Activated T-cell treated with anti-CD3 and anti-CD28 coated beads, Interleukin-2, amount 50 U/mL, for 48 hours (primary cell): Measurements from ENCODE around the gene ADCY3.
A peak's percentile ranks its signal among the peaks of the same experiment; 100 is the strongest.
"Not testable (repeated sequence)": the region's sequence is repeated elsewhere in the genome, so short reads cannot be mapped to it uniquely, and the experiment has no call there.

Experiments used
- DNase-seq, 2 experiments: peaks; one replicate each; pipeline ENCODE4 v3.0.0-alpha.2; 2020

Gene ADCY3

GRCh38 chr2:24805811-24806660 lies 114.0 kb downstream of the ADCY3 start:
- DNase-seq: not testable (repeated sequence)

- not testable (repeated sequence) for DNase-seq
Measured at GRCh38 chr2:24800487-24800886, 119.5 kb downstream of the ADCY3 start.

GRCh38 chr2:24797644-24798043 lies 122.4 kb downstream of the ADCY3 start:
- DNase-seq: no peak

- peak in 1 of 2 experiments; percentile 41 for DNase-seq
Measured at GRCh38 chr2:24793761-24794435, 126.1 kb downstream of the ADCY3 start.

GRCh38 chr2:24792874-24793760 lies 126.9 kb downstream of the ADCY3 start, which contains the start of the genes CENPO and PTRHD1:
CENPO (plus strand) TSS chr2:24793425; CDS start chr2:24793920, 495 bp downstream.
PTRHD1 (minus strand) TSS chr2:24793391; CDS start chr2:24793377, 14 bp downstream.
- peak; percentile 95 to 96 for DNase-seq

- DNase-seq: no peak
Measured at GRCh38 chr2:24792542-24792873, 127.5 kb downstream of the ADCY3 start.

GRCh38 chr2:24791452-24791851 lies 128.6 kb downstream of the ADCY3 start:
- no peak for DNase-seq

- no peak for DNase-seq
Measured at GRCh38 chr2:24788816-24789215, 131.2 kb downstream of the ADCY3 start.

GRCh38 chr2:24787532-24787931 lies 132.5 kb downstream of the ADCY3 start:
- DNase-seq: no peak

GRCh38 chr2:24785671-24786321 lies 134.2 kb downstream of the ADCY3 start:
- DNase-seq: no peak

GRCh38 chr2:24783641-24784040 lies 136.4 kb downstream of the ADCY3 start:
- DNase-seq: no peak

GRCh38 chr2:24779116-24779515 lies 140.9 kb downstream of the ADCY3 start:
- DNase-seq: no peak

GRCh38 chr2:24774373-24774772 lies 145.7 kb downstream of the ADCY3 start:
- no peak for DNase-seq

GRCh38 chr2:24771764-24772586 lies 148.1 kb downstream of the ADCY3 start:
- no peak for DNase-seq

- DNase-seq: no peak
Measured at GRCh38 chr2:24771061-24771460, 149.0 kb downstream of the ADCY3 start.
